HG03108 (cell line): ENCODE measurements around the gene MIF.
"Not testable (repeated sequence)": the region's sequence is repeated elsewhere in the genome, so short reads cannot be mapped to it uniquely, and the experiment has no call there.

Experiments used
- ATAC-seq: cut with Tn5 transposase; IDR thresholded peaks from one replicate; pipeline ENCODE4 v1.9.1; 2021; ENCODE audit warnings: moderate library complexity; ENCODE audit not compliant: unreplicated experiment

The MIF gene

DNA sequence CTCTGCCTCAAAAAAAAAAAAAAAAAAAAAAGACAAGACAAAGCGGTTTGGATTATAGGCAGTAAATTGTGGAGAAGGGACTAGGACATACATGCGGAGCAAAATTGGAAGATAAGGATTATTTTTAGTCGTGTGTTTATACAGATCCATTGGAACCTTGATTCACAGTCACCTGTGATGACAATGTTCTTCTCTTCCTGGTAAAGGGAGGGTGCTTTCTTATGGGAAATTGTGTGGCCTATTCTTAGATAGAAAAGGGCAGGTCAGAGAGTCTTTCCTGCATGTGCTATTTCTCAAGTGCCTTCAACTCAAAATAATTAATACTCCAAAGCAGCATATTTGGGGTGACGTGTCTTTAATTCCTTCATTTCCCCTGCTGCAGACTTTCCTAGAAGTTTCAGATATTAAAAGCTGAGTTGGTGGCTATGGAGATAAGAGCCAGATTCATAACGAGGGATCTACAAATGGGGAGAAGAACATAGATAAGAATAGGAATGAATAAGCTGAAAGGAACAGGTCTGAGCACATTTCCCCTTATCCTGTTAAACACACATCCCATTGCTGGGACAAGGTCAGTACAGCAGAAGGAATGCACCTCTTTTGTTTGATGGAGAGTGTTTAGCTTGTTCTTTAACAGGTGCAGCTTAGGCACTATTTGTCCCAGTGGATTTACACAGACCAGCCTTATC is 44.3 kb downstream of the MIF start:
- no peak for ATAC-seq

DNA sequence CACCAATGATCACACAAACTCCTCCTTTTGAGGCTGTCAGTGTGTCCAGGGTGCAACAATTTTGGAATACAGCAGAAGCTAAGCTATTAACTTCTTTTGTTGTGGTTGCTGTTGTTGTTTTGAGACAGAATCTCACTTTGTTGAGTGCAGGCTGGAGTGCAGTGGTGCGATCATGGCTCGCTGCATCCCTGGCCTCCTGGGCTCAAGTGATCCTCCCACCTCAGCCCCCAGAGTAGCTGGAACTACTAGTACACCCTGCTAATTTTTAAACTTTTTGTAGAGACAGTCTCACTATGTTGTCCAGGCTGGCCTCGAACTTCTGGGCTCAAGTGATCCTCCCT is 44.8 kb downstream of the MIF start:
- no peak for ATAC-seq

DNA sequence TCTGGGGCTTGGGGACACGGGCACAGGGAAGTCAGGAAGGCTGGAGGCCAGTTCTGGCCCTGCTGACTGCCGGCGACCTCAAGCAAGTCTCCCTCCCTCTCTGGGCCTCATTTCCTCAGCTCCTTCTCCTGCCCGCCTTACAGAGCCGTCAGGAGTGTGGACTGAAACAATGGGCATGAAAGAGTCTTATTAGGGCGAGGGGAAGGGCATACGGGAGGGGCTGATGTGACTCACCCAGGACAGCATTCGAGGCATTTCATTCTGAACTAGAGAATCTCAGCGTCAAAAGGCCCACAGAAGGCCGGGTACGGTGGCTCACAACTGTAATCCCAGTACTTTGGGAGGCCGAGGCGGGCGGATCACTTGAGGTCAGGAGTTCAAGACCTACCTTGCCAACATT is 46.0 kb downstream of the MIF start:
- ATAC-seq: not testable (repeated sequence)
